ENCODE results near the gene MAPT. TPM values are rescaled to one million over a fixed set of nuclear protein-coding genes. Genes with fewer than 3 reads are reported as not detected.

MAPT gene
- total RNA-seq, 6 donors from 2014 or later: 2.1 to 3.7 (median 2.8) TPM

DNA sequence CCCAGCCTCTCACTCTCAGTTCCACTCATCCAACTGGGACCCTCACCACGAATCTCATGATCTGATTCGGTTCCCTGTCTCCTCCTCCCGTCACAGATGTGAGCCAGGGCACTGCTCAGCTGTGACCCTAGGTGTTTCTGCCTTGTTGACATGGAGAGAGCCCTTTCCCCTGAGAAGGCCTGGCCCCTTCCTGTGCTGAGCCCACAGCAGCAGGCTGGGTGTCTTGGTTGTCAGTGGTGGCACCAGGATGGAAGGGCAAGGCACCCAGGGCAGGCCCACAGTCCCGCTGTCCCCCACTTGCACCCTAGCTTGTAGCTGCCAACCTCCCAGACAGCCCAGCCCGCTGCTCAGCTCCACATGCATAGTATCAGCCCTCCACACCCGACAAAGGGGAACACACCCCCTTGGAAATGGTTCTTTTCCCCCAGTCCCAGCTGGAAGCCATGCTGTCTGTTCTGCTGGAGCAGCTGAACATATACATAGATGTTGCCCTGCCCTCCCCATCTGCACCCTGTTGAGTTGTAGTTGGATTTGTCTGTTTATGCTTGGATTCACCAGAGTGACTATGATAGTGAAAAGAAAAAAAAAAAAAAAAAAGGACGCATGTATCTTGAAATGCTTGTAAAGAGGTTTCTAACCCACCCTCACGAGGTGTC lies 131.3 kb downstream of the MAPT start:
- TF ChIP-seq POLR2AphosphoS5 (IDR thresholded peaks at IDR 0.05): no peak
- TF ChIP-seq, protein P1, sequence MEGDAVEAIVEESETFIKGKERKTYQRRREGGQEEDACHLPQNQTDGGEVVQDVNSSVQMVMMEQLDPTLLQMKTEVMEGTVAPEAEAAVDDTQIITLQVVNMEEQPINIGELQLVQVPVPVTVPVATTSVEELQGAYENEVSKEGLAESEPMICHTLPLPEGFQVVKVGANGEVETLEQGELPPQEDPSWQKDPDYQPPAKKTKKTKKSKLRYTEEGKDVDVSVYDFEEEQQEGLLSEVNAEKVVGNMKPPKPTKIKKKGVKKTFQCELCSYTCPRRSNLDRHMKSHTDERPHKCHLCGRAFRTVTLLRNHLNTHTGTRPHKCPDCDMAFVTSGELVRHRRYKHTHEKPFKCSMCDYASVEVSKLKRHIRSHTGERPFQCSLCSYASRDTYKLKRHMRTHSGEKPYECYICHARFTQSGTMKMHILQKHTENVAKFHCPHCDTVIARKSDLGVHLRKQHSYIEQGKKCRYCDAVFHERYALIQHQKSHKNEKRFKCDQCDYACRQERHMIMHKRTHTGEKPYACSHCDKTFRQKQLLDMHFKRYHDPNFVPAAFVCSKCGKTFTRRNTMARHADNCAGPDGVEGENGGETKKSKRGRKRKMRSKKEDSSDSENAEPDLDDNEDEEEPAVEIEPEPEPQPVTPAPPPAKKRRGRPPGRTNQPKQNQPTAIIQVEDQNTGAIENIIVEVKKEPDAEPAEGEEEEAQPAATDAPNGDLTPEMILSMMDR (IDR thresholded peaks at IDR 0.05): no peak
- TF ChIP-seq POLR2A (IDR thresholded peaks at IDR 0.05): no peak
- no peak for TF ChIP-seq EP300 (IDR thresholded peaks at IDR 0.05)
- WGBS, 2 donors: 83 to 91% methylated on average over 7 to 8 of the region's 8 CpGs
- Histone ChIP-seq H3K27ac (peak overlapping the region; percentile 6 to 70 (median 26)), H3K4me1 (peaks cover 0 to 10% (median 6%) of the 10 kb centered on the region in 4 donors), H3K27me3 (no peaks in the 10 kb centered on the region), H3K4me3 (no peak overlapping the region), H3K9me3 (no peaks in the 10 kb centered on the region), H3K36me3 (peaks cover under 1 to 47% (median 17%) of the 10 kb centered on the region in 4 donors)
- ATAC-seq (ENCODE audit: low FRiP score in 2 of 2): no peak
- DNase-seq: no peak

DNA sequence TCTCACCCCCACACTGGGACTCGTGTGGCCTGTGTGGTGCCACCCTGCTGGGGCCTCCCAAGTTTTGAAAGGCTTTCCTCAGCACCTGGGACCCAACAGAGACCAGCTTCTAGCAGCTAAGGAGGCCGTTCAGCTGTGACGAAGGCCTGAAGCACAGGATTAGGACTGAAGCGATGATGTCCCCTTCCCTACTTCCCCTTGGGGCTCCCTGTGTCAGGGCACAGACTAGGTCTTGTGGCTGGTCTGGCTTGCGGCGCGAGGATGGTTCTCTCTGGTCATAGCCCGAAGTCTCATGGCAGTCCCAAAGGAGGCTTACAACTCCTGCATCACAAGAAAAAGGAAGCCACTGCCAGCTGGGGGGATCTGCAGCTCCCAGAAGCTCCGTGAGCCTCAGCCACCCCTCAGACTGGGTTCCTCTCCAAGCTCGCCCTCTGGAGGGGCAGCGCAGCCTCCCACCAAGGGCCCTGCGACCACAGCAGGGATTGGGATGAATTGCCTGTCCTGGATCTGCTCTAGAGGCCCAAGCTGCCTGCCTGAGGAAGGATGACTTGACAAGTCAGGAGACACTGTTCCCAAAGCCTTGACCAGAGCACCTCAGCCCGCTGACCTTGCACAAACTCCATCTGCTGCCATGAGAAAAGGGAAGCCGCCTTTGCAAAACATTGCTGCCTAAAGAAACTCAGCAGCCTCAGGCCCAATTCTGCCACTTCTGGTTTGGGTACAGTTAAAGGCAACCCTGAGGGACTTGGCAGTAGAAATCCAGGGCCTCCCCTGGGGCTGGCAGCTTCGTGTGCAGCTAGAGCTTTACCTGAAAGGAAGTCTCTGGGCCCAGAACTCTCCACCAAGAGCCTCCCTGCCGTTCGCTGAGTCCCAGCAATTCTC lies 132.1 kb downstream of the MAPT start:
- WGBS, 2 donors: 73% methylated on average over 6 to 15 of the region's 17 CpGs
- Histone ChIP-seq H3K9me3 (no peaks in the 10 kb centered on the region), H3K4me3 (no peak overlapping the region), H3K36me3 (peaks cover 8 to 54% (median 25%) of the 10 kb centered on the region in 4 donors), H3K27me3 (no peaks in the 10 kb centered on the region), H3K4me1 (peaks cover 0 to 10% (median 6%) of the 10 kb centered on the region in 4 donors), H3K27ac (peak overlapping the region; percentile 18 to 70 (median 30))
- TF ChIP-seq POLR2A (IDR thresholded peaks at IDR 0.05): no peak
- TF ChIP-seq, protein P1 (IDR thresholded peaks at IDR 0.05): no peak
- no peak for TF ChIP-seq POLR2AphosphoS5 (IDR thresholded peaks at IDR 0.05)
- TF ChIP-seq EP300 (IDR thresholded peaks at IDR 0.05): no peak
- ATAC-seq (ENCODE audit: low FRiP score in 2 of 2) (peak in 1 of 2 donors; percentile 62), DNase-seq (peak in 1 of 2 donors; percentile 46)

DNA sequence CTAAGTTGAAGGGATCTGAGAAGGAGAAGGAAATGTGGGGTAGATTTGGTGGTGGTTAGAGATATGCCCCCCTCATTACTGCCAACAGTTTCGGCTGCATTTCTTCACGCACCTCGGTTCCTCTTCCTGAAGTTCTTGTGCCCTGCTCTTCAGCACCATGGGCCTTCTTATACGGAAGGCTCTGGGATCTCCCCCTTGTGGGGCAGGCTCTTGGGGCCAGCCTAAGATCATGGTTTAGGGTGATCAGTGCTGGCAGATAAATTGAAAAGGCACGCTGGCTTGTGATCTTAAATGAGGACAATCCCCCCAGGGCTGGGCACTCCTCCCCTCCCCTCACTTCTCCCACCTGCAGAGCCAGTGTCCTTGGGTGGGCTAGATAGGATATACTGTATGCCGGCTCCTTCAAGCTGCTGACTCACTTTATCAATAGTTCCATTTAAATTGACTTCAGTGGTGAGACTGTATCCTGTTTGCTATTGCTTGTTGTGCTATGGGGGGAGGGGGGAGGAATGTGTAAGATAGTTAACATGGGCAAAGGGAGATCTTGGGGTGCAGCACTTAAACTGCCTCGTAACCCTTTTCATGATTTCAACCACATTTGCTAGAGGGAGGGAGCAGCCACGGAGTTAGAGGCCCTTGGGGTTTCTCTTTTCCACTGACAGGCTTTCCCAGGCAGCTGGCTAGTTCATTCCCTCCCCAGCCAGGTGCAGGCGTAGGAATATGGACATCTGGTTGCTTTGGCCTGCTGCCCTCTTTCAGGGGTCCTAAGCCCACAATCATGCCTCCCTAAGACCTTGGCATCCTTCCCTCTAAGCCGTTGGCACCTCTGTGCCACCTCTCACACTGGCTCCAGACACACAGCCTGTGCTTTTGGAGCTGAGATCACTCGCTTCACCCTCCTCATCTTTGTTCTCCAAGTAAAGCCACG lies 133.0 kb downstream of the MAPT start:
- Histone ChIP-seq H3K4me1 (peaks cover 0 to 10% (median 6%) of the 10 kb centered on the region in 4 donors), H3K36me3 (peaks cover 15 to 63% (median 34%) of the 10 kb centered on the region in 4 donors), H3K27ac (peak overlapping the region in 3 of 4 donors; percentile 24 to 36 (median 35)), H3K27me3 (no peaks in the 10 kb centered on the region), H3K9me3 (no peaks in the 10 kb centered on the region), H3K4me3 (no peak overlapping the region)
- DNase-seq (no peak), ATAC-seq (ENCODE audit: low FRiP score in 2 of 2) (peak in 1 of 2 donors; percentile 20)
- no peak for TF ChIP-seq EP300 (IDR thresholded peaks at IDR 0.05)
- no peak for TF ChIP-seq POLR2A (IDR thresholded peaks at IDR 0.05)
- TF ChIP-seq, protein P1 (IDR thresholded peaks at IDR 0.05): no peak
- TF ChIP-seq POLR2AphosphoS5 (IDR thresholded peaks at IDR 0.05): no peak
- WGBS, 2 donors: 69 to 82% methylated on average over 11 to 12 of the region's 12 CpGs

DNA sequence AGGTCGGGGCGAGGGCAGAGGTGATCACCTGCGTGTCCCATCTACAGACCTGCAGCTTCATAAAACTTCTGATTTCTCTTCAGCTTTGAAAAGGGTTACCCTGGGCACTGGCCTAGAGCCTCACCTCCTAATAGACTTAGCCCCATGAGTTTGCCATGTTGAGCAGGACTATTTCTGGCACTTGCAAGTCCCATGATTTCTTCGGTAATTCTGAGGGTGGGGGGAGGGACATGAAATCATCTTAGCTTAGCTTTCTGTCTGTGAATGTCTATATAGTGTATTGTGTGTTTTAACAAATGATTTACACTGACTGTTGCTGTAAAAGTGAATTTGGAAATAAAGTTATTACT lies 133.6 kb downstream of the MAPT start:
- Histone ChIP-seq H3K4me1 (peaks cover 0 to 10% (median 6%) of the 10 kb centered on the region in 4 donors), H3K27me3 (no peaks in the 10 kb centered on the region), H3K4me3 (no peak overlapping the region), H3K27ac (peak overlapping the region in 1 of 4 donors; percentile 36), H3K9me3 (no peaks in the 10 kb centered on the region), H3K36me3 (peaks cover 22 to 67% (median 38%) of the 10 kb centered on the region in 4 donors)
- no peak for DNase-seq
- TF ChIP-seq POLR2A (IDR thresholded peaks at IDR 0.05): no peak
- no peak for TF ChIP-seq EP300 (IDR thresholded peaks at IDR 0.05)
- TF ChIP-seq POLR2AphosphoS5 (IDR thresholded peaks at IDR 0.05): no peak
- TF ChIP-seq, protein P1 (IDR thresholded peaks at IDR 0.05): no peak
- ATAC-seq (ENCODE audit: low FRiP score in 2 of 2): no peak
- WGBS, 2 donors: 84 to 87% methylated on average over 4 of the region's 4 CpGs
